SU-DHL-6 (cell line): ENCODE data around the gene GPR65.

Experiments used
- CTCF ChIP-seq: fragments of 200-600 bp; sonication (generic); IDR thresholded peaks from one replicate; pipeline ENCODE4 v1.5.1; 2017; ENCODE audit warnings: antibody characterized with exemption, mild to moderate bottlenecking, low read length, moderate library complexity; ENCODE audit not compliant: insufficient read depth, poor library complexity, severe bottlenecking
- EZH2phosphoT487 ChIP-seq: fragments of 200-600 bp; sonication (generic), shearing (Covaris generic); conservative IDR thresholded peaks from 2 replicates; pipeline ENCODE4 v1.6.1; 2018; ENCODE audit warnings: mild to moderate bottlenecking, antibody characterized with exemption, low read length, moderate library complexity, mixed read lengths

DNA sequence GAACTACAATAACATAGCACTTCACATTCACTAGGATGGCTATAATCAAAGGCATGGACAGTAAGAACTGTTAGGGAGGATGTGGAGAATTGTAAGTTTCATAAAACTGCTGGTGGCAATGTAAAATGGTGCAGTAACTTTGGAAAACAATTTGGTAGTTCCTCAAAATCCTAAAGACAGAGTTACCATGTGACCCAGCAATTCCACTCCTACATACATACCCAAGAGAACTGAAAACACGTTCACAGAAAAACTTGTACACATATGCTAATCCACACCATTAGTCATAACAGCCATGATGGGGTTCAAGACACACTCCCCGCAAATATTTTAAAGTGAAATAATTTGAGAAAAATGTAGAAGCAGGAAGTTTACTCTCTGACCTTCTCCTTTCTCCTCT, 43.7 kb upstream of the GPR65 start:
- TF ChIP-seq CTCF (no peak), EZH2phosphoT487 (no peak)
